PC-9 (cell line): Measurements from ENCODE around the gene ITGAV.

Source experiments
- EZH2 ChIP-seq: fragments of 200-600 bp; sonication (generic); IDR thresholded peaks from 2 replicates; pipeline ENCODE4 v1.8.0; 2017; ENCODE audit warnings: antibody characterized with exemption, low read depth
- TF ChIP-seq, protein P1 (sequence below): fragments of 200-600 bp; sonication (generic); conservative IDR thresholded peaks from 2 replicates; pipeline ENCODE4 v1.6.1; 2017; ENCODE audit warnings: mixed run types, antibody characterized with exemption, mild to moderate bottlenecking, moderate library complexity

DNA sequence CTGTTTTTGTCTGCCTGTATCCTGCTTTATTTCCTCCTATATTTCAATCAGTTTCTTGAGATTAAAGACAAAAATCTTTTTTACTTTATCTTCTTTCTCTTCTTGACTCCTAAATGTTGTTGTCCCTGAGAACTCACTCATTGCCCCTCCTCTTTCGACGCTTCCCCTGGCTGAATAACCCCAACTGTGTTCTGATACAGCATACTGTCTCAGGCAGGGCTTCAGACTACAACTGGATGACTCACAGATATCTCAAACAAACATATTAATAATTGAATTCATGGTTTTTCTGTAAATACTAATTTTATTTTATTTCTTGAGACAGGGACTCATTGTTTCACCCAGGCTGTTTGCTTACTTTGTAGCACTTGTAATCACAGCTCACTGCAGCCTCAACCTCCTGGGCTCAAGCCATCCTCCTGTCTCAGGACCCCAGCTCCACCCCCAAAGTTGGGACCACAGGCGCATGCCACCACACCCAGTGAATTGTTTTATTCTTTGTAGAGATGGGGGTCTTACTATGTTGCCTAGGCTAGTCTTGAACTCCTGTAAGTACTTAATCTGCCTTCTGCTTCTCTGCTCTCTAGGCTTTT lies 9.4 kb downstream of the ITGAV start:
- TF ChIP-seq EZH2, result no peak
- TF ChIP-seq, protein P1, sequence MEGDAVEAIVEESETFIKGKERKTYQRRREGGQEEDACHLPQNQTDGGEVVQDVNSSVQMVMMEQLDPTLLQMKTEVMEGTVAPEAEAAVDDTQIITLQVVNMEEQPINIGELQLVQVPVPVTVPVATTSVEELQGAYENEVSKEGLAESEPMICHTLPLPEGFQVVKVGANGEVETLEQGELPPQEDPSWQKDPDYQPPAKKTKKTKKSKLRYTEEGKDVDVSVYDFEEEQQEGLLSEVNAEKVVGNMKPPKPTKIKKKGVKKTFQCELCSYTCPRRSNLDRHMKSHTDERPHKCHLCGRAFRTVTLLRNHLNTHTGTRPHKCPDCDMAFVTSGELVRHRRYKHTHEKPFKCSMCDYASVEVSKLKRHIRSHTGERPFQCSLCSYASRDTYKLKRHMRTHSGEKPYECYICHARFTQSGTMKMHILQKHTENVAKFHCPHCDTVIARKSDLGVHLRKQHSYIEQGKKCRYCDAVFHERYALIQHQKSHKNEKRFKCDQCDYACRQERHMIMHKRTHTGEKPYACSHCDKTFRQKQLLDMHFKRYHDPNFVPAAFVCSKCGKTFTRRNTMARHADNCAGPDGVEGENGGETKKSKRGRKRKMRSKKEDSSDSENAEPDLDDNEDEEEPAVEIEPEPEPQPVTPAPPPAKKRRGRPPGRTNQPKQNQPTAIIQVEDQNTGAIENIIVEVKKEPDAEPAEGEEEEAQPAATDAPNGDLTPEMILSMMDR, result no peak
